Measurements from ENCODE around the gene C1orf198. TPM values are rescaled to one million over a fixed set of nuclear protein-coding genes. Genes with fewer than 3 reads are reported as not detected.

The C1orf198 gene
- polyA plus RNA-seq, 4 donors = 85.6 to 102 (median 87.2) TPM

DNA sequence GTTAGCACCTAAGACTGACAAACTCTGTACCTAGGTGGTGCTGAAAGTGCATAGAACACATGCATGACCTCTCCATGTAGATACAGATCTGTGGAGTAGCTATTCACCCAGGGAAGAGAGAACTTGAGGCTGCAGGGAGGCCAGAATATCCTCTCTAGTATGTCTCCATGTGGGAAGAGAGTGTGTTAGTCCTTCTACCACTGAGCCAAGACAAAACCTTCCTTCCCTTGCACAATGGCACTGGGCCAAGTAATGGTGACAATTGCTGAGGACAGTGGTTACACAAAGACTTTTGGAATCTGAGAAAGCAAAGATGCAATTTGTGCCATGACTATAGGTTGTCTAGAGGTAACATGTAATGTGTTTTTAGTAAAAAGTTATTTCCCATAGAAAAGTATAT is 52.3 kb downstream of the C1orf198 start:
- no peak for DNase-seq (ENCODE audit: low read depth in 4 of 4, low spot score in 2 of 4)

DNA sequence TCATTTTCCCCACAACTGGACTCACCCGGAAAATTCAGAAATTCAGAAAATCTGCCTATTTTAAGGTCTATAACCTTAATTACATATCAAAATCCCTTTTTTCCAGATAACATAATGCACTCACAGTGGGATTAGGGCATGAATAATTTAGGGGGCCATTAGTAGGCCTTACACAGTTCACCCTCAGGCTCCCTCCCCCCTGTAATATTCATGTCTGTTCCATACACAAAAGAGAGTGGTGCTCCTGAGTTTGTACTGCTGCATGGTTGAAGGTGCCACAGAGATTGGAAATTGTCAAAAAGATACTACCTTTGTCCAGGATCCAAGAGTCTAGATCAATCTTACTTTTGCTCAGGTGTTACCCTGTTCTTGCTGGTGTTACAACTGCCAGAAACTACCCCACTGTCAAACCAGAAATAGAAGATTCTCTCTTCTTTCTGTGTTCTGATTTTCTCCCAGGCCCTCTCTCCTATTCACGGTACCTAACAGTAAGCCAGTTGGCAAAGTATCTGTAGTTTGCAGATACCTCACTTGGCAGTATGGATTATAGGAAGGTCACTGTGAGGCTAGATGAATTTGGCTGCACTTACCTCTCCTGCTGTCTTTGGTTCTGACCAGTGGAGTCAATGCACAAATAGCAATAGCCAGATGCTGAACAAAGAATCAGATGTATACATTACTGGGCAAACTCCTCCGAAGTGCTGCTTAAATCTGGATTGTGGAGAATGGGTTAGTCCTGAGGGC is 53.2 kb downstream of the C1orf198 start:
- DNase-seq (ENCODE audit: low read depth in 4 of 4, low spot score in 2 of 4) = no peak

DNA sequence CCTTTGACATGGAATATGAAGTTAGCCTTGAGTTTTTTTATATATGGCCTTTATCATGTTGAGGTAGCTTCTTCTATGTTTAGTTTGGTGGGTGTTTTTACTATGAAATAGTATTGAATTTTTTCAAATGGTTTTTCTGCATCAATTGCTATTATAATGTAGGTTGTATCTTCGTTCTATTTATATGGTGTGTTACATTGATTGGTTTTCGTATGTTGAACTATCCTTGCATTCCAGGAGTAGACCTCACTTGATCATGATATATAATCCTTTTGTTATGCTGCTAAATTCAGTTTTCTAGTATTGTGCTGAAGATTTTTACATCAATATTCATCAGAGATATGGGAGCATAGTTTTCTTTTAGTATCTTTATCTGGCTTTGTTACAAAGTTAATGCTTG is 55.8 kb downstream of the C1orf198 start:
- no peak for DNase-seq (ENCODE audit: low read depth in 4 of 4, low spot score in 2 of 4)

DNA sequence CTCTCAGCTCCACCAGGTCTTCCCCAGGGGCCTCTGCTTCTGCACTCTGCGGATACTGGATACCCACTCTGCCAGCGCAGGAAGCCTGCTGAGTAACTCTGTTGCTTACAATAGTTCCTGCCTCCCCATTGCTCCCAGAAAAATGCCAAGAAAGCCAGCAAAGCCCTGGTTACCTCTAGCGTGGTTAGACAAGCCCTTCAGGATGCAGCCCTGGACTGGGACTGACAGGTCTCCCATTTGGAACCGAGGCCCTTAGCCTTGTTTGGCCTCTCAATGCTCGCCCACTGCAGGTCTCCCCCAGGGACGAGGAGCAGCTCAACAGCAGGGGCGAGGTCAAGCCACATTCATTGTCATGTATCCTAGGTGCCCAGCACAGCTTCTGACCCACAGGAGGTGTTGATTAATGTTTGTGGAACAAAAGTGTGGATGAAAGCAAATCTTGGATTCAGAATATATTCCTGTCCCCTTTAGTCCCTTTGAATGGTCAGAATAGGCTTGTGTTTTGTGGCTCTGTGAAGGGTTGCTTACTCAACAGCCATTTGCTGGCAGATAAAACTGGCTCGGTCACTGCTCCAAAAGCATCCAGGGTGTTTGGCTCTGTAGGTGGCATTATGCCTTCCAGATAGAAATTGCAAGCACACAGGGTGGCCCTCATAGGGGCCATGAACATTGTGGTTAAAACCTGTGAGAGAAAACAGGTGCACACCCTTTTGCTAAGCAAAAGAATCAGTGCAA is 58.9 kb downstream of the C1orf198 start:
- no peak for DNase-seq (ENCODE audit: low read depth in 4 of 4, low spot score in 2 of 4)

DNA sequence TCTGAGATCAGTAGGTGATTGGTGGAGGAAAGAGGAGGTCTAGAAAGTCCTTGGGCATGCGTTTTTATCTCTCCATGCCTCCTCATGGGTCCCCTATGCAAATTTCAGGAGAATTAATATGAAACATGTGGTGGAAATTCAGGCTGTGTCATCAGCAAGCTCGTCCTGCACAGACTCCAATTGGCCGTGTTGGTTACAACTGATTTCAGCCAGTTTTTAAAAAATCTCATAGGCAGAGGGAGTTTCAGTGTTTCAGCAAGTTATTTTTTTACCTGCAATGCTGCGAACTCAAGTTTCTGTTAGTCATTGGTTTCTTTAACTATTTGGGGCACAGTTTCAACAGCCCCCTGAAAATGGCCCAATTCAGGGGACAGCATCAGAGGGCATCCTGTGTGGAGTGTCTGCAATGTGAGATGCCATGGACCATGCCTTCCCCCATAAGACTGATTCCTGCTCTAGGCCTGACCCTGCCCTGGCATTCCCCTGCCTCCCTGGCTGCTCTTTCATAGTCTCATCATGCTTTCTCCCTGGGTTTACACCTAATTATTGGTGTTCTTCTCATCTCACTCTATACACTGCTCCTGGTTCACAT is 59.9 kb downstream of the C1orf198 start:
- no peak for DNase-seq (ENCODE audit: low read depth in 4 of 4, low spot score in 2 of 4)

DNA sequence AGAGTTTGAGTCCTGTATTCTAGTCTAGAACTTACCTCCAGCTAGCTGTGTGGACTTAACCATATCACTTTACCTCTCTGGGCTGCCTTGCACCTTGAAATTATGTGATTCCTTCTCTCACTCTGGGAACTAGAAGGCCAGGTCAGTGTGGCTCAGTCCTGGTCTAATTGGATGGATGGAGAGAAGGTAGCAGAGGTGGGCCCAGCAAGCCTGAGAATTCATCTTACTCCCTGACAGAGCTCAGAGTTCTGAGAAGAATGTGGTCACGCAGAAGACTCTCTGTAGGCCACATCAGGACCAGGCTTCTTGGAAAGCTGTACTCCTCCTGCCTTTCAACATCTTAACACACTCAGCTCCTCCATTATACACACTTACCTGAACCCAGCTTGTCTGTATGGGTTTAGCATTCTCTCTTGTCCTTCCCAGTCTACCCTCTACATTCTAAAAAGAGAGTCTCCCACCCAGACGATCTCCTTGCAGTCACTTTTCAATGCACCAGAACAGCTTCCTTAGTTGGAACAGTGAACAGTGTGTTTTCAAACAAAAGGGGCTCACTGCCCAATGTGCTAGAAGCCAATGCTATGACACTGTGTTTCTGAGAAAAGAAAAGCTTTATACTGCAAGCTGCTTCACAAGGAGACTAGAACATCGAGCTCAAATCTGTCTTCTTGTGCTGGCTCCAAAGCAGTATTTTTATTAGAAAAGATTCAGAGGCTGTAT is 60.6 kb downstream of the C1orf198 start:
- no peak for DNase-seq (ENCODE audit: low read depth in 4 of 4, low spot score in 2 of 4)

DNA sequence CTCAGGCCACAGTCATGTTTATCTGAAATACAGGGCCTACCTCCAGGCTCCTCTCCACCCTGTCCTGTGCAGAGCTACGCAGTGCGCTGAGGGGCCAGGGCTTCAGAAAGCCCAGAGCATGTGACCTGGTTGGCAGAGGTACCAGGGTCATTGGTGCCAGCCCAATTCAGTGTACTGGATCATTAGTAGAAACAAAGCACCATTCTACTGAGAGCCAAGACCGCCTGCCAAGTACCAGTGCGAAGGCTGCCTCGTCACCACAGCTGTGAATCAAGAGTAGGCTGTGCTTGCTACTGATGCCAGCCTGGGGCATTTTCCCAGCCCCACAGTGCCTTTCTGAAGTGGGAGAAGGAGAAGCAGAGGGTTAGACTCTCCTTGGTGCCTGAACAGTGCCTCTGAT is 61.3 kb downstream of the C1orf198 start:
- no peak for DNase-seq (ENCODE audit: low read depth in 4 of 4, low spot score in 2 of 4)

DNA sequence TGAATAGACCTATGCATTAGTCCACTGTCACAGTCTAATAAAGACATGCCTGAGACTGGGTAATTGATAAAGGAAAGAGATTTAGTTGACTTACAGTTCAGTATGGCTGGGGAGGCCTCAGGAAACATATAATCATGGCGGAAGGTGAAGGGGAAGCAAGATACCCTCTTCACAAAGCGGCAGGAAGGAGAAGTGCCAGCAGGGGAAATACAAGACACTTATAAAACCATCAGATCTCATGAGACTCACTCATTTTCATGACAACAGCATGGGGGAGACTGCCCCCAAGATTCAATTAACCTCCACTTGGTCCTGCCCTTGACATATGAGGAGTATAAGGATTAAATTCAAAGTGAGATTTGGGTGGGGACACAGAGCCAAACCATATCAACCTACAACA is 61.8 kb downstream of the C1orf198 start:
- DNase-seq (ENCODE audit: low read depth in 4 of 4, low spot score in 2 of 4) = no peak

DNA sequence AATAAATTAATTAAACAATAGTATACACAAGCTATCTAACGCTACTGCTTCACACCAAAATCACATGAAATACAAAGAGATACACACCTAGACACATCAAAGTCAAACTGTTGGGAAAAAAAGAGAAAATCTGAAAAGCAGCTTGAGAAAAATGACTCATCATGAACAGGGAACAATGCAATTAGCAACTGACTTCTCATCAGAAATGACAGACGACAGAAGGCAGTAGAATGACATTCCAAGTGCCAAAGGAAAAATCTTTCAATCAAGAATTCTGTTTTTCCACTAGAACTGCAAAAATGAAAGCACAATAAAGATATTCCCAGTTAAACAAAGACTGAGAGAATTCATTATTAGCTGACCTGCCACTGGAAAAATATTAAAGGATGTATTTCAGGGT is 63.9 kb downstream of the C1orf198 start:
- no peak for DNase-seq (ENCODE audit: low read depth in 4 of 4, low spot score in 2 of 4)

DNA sequence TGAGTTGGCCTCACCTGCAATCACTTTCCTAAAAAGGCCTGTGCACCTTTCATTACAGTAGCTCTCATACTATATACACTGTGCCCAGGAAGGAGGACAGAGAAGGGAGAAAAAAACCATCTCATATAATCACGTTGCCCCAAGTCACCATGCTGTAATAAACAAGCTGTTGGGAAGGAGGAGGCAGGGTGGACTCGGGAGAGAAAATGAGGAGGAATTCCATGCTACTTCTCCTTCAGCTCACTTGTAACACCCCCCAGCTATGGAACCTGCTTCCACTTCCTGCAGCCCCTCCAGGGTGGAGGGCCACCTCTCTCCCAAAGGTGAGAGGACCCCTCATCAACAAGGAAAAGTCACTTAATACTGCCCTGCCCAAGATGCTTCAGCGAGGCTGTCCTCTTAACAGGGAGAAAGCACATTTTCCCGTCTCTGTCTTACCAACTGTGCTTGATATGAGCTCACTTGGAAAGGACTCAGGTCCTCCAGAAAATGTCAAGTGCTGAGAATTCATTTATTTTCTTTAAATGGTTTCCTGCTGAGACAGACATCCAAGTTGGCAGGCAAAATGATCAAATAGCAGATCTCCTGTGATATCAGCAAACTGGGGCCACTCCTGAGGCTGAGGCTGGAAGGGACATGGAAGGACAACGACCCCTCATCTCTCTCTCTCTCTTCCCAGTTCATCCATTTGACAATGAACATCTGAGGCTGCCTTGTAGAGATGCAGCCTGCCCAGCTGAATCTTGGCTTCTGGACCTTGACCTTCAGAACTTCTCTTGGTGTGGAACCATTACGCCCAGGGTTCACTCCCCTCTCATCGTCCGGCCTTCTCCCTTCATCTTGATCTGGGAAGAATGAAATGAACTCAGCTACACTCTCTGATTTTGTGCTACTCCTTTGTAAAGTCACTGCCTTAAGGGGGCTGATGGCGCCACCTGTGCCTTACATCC is 67.2 kb downstream of the C1orf198 start:
- no peak for DNase-seq (ENCODE audit: low read depth in 4 of 4, low spot score in 2 of 4)

DNA sequence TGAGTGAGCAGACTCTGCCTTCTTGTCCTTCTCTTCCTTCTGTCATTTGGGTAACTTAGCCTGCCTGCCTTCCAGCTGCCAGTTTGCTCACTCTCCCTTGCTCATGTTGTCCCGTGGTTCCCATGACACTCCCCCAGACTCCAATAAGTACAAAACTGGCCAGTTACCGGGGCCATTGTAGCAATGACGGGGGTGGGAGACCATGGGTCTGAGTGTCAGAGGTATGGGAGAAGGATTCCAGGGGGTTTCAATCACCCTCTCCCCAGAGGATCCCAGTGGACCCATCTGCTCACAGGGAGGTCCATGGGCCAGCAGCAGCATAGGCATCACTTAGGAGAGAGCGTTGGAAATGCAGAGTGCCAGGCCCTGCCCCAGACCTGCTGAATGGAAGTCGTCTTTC is 69.8 kb downstream of the C1orf198 start:
- DNase-seq (ENCODE audit: low read depth in 4 of 4, low spot score in 2 of 4) = no peak

DNA sequence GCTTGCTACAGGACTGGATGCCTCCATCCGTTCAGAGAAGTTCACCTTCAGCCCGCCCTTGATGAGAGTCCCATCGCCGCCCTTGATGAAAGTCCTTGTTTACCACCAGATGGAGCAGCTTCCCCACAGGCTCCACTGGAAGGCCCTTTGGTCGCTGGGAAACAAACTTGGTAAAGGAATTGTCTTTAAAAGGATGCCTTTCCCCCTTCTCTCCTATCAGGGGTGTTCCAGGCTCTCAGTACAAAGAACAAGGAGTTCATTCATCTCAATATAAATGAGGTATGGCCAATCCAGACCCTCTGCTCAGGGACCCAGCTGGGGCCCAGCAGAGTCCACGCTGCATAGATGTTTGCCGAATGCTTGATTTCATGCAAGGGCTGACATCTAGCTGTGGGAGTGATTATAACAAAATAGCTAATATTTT is 70.4 kb downstream of the C1orf198 start:
- peak; percentile 19 to 59 (median 36) for DNase-seq (ENCODE audit: low read depth in 4 of 4, low spot score in 2 of 4)

DNA sequence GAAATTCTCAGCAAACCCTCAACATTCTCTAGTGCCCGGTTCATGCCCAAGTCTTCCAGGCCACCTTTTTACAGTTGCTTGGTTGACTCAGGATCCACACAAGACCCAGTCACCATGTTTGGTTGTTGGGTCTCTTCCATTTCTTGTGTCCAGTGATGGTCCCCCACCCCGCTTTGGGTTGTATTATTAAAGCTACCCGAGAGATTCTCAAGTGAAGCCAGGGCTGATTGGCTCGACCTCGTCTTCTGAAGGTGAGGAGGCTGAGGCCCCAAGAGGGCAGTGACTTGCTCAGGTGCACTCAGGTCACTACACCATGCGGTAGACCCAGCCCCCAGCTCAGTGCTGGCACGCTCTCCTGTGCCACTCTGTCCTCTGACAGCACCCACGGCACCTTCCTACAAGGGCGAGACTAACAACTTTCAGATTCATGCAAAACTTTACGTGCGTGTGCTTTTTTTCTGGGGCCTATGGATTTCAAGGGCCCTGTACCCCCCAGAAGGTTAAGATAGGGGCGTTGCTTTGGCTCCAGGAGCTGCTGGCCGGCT is 70.9 kb downstream of the C1orf198 start:
- no peak for DNase-seq (ENCODE audit: low read depth in 4 of 4, low spot score in 2 of 4)

DNA sequence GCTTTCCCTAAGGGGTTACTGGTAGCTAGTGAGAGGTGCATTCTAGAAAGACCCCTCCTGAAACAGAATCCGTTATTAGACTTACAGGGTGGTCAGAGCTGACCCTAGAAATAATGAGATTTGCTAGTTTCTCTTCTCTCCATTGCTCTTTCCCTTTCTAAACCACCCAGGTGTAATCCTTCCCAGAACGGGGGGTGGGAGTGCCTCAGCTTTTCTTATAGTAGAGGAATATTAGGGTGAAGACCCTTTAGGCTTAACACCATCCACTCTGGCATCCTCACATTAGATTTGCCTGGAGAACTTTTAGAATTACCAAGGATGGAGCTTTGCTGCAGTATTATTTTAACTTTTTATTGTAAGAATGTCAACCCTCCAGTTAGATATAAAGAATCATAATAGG is 71.7 kb downstream of the C1orf198 start:
- no peak for DNase-seq (ENCODE audit: low read depth in 4 of 4, low spot score in 2 of 4)

DNA sequence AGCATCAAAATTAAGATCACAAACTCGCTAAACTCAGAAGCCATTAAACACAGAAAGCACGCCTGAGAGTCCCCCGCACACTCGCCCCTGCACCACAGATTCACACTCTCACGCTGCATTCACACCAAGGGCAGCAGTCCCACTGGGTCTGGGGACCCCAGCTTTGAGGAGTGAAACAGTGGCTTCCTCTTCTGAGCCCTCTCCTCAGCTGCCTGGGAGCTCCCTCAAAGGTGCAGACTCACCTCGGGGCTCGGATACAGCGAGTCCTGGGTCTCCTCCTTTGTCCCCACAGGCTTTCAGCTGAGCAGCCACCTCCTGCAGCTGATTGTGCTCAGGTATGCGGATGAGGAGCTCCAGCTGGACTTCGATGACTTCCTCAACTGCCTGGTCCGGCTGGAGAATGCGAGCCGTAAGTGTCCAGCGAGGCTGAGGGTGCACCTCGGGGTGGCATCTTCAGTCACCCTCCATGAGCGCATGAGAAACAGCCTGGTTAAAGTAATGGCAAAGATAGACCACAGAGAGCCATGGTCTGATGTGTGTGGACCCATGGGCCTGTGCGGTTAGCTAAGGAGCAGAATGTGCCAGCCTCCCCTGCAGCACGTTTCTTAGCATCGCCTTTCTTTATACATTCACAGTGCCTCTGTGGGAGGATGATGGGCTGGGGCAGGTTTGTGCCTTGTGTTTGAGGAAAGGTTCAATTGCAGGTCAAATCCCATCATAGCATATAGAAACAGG is 73.3 kb downstream of the C1orf198 start:
- no peak for DNase-seq (ENCODE audit: low read depth in 4 of 4, low spot score in 2 of 4)

DNA sequence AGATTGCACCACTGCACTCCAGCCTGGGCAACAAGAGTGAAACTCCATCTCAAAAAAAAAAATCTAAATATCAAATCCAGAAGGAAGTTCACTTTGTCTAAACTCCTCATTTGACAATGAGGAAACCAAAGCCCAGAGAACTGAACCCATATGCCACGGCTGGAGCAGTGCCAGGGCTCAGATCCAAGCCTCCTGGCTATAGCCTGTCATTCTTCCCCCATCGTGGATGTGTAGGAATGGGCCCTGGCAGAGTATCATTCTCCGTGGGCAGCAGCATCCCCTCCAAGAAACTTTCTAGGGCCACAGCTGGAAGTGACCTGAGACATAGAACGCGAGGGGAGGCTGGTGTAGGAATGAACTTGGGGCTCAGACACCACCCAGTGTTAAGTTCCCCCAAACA is 73.9 kb downstream of the C1orf198 start:
- no peak for DNase-seq (ENCODE audit: low read depth in 4 of 4, low spot score in 2 of 4)

DNA sequence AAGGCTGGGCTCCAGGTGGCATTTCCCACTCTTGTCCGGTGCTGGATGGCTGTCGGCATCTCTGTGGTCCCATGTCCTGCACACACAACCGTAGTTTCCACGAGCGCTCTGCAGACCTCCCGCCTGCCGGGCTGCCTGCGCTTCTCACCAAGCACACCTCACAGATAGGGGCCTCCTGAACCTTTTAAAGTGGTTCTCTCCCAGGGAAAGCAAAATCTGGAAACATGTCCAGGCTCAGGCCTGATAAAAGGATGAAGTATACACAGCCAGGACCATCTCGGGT is 74.9 kb downstream of the C1orf198 start:
- DNase-seq (ENCODE audit: low read depth in 4 of 4, low spot score in 2 of 4) = no peak

DNA sequence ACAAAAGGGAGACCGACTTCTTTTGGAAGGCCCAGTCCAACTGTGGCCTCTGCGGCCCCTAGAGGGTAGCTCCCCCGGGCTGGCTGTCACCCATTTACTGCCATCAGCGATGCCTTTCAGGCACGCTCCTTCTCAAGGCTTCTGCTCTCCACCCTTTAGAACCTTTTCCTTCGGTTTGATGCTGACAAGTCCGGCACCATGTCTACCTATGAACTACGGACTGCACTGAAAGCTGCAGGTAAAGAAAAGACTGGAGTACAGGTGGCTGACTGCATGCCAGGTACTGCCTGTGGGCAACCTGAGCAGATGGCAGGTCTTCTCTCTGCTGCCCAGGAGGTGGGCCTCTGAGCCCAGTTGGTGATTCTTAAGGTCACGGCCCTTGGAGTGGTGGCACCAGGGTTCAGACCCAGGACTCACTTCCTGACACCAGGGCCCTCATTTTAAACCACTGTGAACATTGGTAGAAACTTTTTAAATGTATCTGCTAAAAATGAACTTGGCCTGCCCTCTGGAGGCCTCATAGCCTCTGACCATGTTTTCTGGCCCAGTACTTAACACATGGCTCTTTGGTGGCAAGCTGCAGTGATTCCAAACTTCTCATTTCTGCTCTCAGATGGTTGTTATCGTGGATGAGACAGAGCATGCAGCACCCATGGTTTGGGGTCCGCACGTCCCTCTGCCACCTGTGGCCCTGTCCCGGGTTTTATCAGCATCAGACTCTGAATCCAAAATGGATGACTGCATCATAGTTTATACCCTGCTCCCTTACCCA is 75.4 kb downstream of the C1orf198 start:
- no peak for DNase-seq (ENCODE audit: low read depth in 4 of 4, low spot score in 2 of 4)
